ENCODE results near the gene CES2.
"Not testable (repeated sequence)": the region's sequence is repeated elsewhere in the genome, so short reads cannot be mapped to it uniquely, and the experiment has no call there.

The CES2 gene

DNA sequence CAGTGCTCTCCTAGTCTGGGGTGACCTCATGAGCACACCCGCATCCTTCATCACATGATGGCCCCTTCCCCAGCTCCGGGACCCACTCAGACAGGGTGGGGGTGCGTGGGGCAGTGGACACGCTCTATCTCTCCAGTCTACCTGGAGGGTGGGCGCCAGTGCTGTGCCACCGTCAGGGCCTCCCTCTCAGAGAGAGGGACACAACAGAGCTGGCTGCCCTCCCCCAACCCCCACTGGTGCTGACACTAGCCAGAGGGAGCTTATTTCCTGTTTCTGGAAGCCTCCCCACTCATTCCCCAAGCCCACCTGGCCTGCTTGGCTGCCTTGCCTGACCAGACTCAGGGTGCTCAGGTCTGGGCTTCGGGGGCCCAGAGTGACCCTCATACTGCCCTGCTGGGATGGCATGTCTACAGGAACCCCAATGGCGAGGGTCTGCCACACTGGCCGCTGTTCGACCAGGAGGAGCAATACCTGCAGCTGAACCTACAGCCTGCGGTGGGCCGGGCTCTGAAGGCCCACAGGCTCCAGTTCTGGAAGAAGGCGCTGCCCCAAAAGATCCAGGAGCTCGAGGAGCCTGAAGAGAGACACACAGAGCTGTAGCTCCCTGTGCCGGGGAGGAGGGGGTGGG lies 8.2 kb downstream of the CES2 start:
- Histone ChIP-seq H3K4me3 (ENCODE audit: low read length) (no peak overlapping the region), H4K20me1 (ENCODE audit: insufficient read depth, low read length) (no peaks in the 10 kb centered on the region), H3K4me1 (ENCODE audit: low read length) (no peaks in the 10 kb centered on the region), H3F3A (ENCODE audit: insufficient read depth, low read length) (no peaks in the 10 kb centered on the region), H3K27me3 (replicated peaks; ENCODE audit: insufficient read depth, low read length) (no peaks in the 10 kb centered on the region; the same call in 1 of the 2 replicates), H3K27ac (ENCODE audit: low read length) (no peak overlapping the region), H3K36me3 (replicated peaks; ENCODE audit: insufficient read depth, low read length) (no peaks in the 10 kb centered on the region), H3K9me3 (replicated peaks; ENCODE audit: insufficient read depth, low read length) (no peaks in the 10 kb centered on the region), H3K4me2 (ENCODE audit: low read depth, low read length) (no peak overlapping the region), H3K9me2 (replicated peaks; ENCODE audit: insufficient read depth, low read length) (no peaks in the 10 kb centered on the region), H3K9ac (ENCODE audit: low read length) (no peak overlapping the region), H3K79me2 (ENCODE audit: low read length) (no peaks in the 10 kb centered on the region), H2AFZ (ENCODE audit: low read length) (no peak overlapping the region)
- DNase-seq, result no peak
- TF ChIP-seq EZH2phosphoT487 (IDR thresholded peaks at IDR 0.05; ENCODE audit: low read length) (no peak), EZH2 (optimal IDR thresholded peaks at IDR 0.05; ENCODE audit: low read depth, low read length) (no peak)
- TF ChIP-seq, protein P1, sequence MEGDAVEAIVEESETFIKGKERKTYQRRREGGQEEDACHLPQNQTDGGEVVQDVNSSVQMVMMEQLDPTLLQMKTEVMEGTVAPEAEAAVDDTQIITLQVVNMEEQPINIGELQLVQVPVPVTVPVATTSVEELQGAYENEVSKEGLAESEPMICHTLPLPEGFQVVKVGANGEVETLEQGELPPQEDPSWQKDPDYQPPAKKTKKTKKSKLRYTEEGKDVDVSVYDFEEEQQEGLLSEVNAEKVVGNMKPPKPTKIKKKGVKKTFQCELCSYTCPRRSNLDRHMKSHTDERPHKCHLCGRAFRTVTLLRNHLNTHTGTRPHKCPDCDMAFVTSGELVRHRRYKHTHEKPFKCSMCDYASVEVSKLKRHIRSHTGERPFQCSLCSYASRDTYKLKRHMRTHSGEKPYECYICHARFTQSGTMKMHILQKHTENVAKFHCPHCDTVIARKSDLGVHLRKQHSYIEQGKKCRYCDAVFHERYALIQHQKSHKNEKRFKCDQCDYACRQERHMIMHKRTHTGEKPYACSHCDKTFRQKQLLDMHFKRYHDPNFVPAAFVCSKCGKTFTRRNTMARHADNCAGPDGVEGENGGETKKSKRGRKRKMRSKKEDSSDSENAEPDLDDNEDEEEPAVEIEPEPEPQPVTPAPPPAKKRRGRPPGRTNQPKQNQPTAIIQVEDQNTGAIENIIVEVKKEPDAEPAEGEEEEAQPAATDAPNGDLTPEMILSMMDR (IDR thresholded peaks at IDR 0.05; ENCODE audit: low read length), result no peak

DNA sequence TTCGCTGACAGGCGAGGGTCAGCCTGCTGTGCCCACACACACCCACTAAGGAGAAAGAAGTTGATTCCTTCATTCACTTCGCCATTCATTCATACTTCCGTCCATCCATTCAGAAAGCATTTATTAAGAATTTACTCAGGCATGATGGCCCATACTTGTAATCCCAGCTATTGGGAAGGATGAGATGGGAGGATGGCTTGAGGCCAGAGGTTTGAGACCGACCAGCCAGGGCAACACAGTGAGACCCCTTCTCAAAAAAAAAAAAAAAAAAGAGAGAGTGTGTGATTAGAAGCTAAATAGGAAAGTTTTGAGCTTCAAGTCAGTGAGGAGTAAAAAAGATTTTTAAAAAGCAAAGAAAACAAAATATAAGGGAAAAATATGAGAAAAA lies 8.7 kb downstream of the CES2 start:
- Histone ChIP-seq H3K36me3 (replicated peaks; ENCODE audit: insufficient read depth, low read length) (no peaks in the 10 kb centered on the region), H3K4me1 (ENCODE audit: low read length) (no peaks in the 10 kb centered on the region), H3K27ac (ENCODE audit: low read length) (no peak overlapping the region), H3K27me3 (replicated peaks; ENCODE audit: insufficient read depth, low read length) (no peaks in the 10 kb centered on the region; the same call in 1 of the 2 replicates), H3K9me2 (replicated peaks; ENCODE audit: insufficient read depth, low read length) (no peaks in the 10 kb centered on the region), H3K79me2 (ENCODE audit: low read length) (no peaks in the 10 kb centered on the region), H3K9me3 (replicated peaks; ENCODE audit: insufficient read depth, low read length) (no peaks in the 10 kb centered on the region), H3K9ac (ENCODE audit: low read length) (no peak overlapping the region), H3F3A (ENCODE audit: insufficient read depth, low read length) (no peaks in the 10 kb centered on the region), H4K20me1 (ENCODE audit: insufficient read depth, low read length) (no peaks in the 10 kb centered on the region), H3K4me2 (ENCODE audit: low read depth, low read length) (no peak overlapping the region), H3K4me3 (ENCODE audit: low read length) (no peak overlapping the region), H2AFZ (ENCODE audit: low read length) (no peak overlapping the region)
- TF ChIP-seq EZH2phosphoT487 (IDR thresholded peaks at IDR 0.05; ENCODE audit: low read length) (no peak), EZH2 (optimal IDR thresholded peaks at IDR 0.05; ENCODE audit: low read depth, low read length) (no peak)
- TF ChIP-seq, protein P1 (IDR thresholded peaks at IDR 0.05; ENCODE audit: low read length), result no peak
- no peak for DNase-seq

DNA sequence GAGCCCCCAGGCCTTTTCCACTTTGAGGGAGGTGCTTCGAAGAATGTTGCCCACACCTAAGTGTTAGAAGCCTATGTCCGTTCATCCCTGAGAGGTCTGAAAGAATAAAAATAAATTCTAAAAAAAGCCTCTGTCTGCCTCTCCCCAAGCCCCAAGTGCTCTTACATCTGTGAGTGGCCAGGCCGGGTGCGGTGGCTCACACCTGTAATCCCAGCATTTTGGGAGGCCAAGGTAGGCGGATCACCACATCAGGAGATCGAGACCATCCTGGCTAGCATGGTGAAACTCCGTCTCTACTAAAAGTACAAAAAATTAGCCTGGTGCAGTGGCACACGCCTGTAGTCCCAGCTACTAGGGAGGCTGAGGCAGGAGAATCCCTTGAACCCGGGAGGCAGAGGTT lies 9.7 kb downstream of the CES2 start:
- not testable (repeated sequence) for H3K9me2 ChIP-seq (replicated peaks; ENCODE audit: insufficient read depth, low read length); H3K9me3 ChIP-seq (replicated peaks; ENCODE audit: insufficient read depth, low read length); H3F3A ChIP-seq (ENCODE audit: insufficient read depth, low read length); H3K4me2 ChIP-seq (ENCODE audit: low read depth, low read length); H3K9ac ChIP-seq (ENCODE audit: low read length); H3K79me2 ChIP-seq (ENCODE audit: low read length); H3K27me3 ChIP-seq (replicated peaks; ENCODE audit: insufficient read depth, low read length); H2AFZ ChIP-seq (ENCODE audit: low read length); H3K27ac ChIP-seq (ENCODE audit: low read length); H4K20me1 ChIP-seq (ENCODE audit: insufficient read depth, low read length); DNase-seq; H3K4me3 ChIP-seq (ENCODE audit: low read length); H3K4me1 ChIP-seq (ENCODE audit: low read length); H3K36me3 ChIP-seq (replicated peaks; ENCODE audit: insufficient read depth, low read length)

DNA sequence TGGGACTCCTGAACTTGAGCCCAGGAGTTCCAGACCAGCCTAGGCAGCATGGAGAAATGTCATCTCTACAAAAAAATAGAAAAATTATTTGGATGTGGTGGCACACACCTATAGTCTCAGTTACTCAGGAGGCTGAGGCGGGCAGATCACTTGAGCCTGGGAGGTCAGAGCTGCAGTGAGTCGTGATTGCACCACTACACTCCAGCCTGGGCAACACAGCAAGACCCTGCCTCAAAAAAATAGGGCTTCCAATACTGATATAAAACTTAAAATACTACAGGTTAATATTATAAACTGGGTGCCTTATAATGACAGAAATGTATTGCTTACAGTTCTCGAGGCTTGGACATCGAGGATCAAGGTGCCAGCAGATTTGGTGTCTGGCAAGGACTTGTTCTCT lies 10.6 kb downstream of the CES2 start:
- Histone ChIP-seq H3K27me3 (replicated peaks; ENCODE audit: insufficient read depth, low read length) (no peaks in the 10 kb centered on the region; the same call in 1 of the 2 replicates), H2AFZ (ENCODE audit: low read length) (no peak overlapping the region), H3K9ac (ENCODE audit: low read length) (no peak overlapping the region), H3K9me3 (replicated peaks; ENCODE audit: insufficient read depth, low read length) (no peaks in the 10 kb centered on the region), H3K79me2 (ENCODE audit: low read length) (no peaks in the 10 kb centered on the region), H3F3A (ENCODE audit: insufficient read depth, low read length) (no peaks in the 10 kb centered on the region), H3K9me2 (replicated peaks; ENCODE audit: insufficient read depth, low read length) (no peaks in the 10 kb centered on the region), H3K4me3 (ENCODE audit: low read length) (no peak overlapping the region), H4K20me1 (ENCODE audit: insufficient read depth, low read length) (no peaks in the 10 kb centered on the region), H3K4me1 (ENCODE audit: low read length) (peaks cover 5% of the 10 kb centered on the region), H3K4me2 (ENCODE audit: low read depth, low read length) (no peak overlapping the region), H3K36me3 (replicated peaks; ENCODE audit: insufficient read depth, low read length) (no peaks in the 10 kb centered on the region), H3K27ac (ENCODE audit: low read length) (no peak overlapping the region)
- TF ChIP-seq EZH2 (optimal IDR thresholded peaks at IDR 0.05; ENCODE audit: low read depth, low read length) (no peak), EZH2phosphoT487 (IDR thresholded peaks at IDR 0.05; ENCODE audit: low read length) (no peak)
- TF ChIP-seq, protein P1 (IDR thresholded peaks at IDR 0.05; ENCODE audit: low read length), result no peak
- no peak for DNase-seq

Measured in MM.1S (cell line).